ENCODE results near the gene ZBTB12.

Gene ZBTB12

GRCh38 chr6:31903957-31904356 is 2.1 kb upstream of the ZBTB12 start:
- no peak for DNase-seq (ENCODE audit: low read depth)
- H3K4me3 ChIP-seq (ENCODE audit: low read length): no peak overlapping the region
- TF ChIP-seq CTCF (IDR thresholded peaks at IDR 0.05; ENCODE audit: insufficient read depth, low read depth, low read length, missing control alignments): no peak

- peak overlapping the region; percentile 54 for H3K4me3 ChIP-seq (ENCODE audit: low read length)
- TF ChIP-seq CTCF (IDR thresholded peaks at IDR 0.05; ENCODE audit: insufficient read depth, low read depth, low read length, missing control alignments): no peak
- peak; percentile 38 for DNase-seq (ENCODE audit: low read depth)
Measured at GRCh38 chr6:31901415-31901952, 402 bp downstream of the ZBTB12 start.

DNA sequence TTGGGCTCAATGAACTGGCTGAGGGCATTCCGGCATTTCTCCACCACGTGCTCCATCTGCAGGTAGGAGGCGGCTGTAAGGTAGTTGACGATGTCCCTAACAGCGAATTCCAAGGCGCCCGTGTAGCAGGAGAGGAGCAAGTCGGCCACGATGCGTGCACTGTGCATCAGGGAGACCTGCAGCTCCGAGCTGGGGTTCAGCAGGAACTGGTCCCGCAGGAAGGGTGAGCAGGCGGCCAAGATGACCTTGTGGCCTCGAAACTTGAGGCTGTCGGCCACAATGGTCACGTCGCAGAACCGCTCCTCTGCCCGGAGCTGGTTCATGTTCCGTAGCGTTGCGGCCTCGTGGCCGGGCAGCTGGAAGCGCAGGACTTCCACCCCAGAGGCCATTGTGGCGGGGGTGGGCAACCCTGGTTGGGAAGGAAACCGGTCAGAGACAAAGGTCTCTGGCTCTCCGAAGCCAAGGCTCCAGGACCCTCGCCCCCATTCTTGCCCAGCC is 920 bp downstream of the ZBTB12 start:
- H3K4me3 ChIP-seq (ENCODE audit: low read length): peak overlapping the region; percentile 54
- peak; percentile 29 for DNase-seq (ENCODE audit: low read depth)
- TF ChIP-seq CTCF (IDR thresholded peaks at IDR 0.05; ENCODE audit: insufficient read depth, low read depth, low read length, missing control alignments): no peak

DNA sequence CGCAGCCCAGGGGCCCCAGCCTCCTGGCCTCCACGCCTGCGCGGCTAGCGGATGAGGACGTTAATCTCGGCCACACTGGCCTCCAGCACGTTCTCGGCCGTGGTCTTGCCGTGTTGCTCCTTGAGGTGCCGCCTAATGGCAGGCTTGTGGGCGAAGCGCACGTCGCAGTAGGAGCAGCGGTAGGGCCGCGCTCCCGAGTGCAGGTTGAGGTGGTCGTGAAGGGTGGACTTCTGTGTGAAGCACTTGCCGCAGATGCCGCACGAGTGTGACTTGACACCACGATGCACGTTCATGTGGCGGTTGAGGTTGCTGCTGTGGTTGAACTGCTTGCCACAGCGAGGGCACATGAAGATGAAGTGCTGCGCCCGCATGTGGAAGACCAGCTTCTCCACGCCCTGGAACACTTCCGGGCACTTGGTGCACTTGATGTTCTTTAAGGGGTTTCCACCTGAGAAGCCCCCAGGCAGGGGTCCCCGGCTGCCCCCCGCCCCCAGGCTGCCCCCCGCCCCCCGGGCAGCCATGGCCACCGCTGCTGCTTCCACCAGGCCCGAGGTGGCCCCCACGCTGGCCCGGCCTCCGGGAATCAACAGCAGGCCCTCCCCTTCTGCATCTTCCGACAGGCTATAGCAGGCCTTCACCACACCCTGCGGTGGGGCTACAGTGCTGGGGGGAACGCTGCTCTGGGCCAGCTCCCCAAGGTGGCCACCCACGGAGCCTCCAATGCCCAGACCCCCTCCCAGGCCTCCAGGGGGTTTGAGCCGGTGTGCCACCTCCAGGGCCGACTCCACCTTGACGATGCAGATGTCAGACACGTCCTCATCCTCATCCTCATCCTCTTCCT is 1.8 kb downstream of the ZBTB12 start:
- no peak for DNase-seq (ENCODE audit: low read depth)
- no peak overlapping the region for H3K4me3 ChIP-seq (ENCODE audit: low read length)
- no peak for TF ChIP-seq CTCF (IDR thresholded peaks at IDR 0.05; ENCODE audit: insufficient read depth, low read depth, low read length, missing control alignments)

DNA sequence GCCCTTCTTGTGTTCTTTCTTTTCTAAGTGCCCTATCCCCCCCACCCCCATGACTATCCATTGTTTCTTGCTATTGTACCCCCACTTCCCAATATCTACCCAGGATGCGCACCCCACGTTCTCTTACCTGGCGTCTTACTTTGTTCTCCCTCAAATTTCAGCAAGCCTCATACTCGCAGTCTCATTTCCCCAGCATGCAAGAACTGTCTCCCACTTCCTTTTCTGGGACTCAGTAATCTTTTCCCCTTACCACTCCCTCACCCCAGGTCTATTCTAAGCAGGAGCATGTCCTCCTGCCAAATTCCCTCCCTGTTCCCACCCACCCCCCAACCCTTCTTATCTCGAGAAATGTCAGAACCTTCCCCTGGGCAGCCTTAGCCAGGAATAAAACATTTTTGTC is 2.7 kb downstream of the ZBTB12 start:
- H3K4me3 ChIP-seq (ENCODE audit: low read length): no peak overlapping the region
- no peak for DNase-seq (ENCODE audit: low read depth)
- no peak for TF ChIP-seq CTCF (IDR thresholded peaks at IDR 0.05; ENCODE audit: insufficient read depth, low read depth, low read length, missing control alignments)

GRCh38 chr6:31898383-31899011 is 3.4 kb downstream of the ZBTB12 start:
- peak; percentile 79 for DNase-seq (ENCODE audit: low read depth)
- peak overlapping the region; percentile 90 for H3K4me3 ChIP-seq (ENCODE audit: low read length)
- TF ChIP-seq CTCF (IDR thresholded peaks at IDR 0.05; ENCODE audit: insufficient read depth, low read depth, low read length, missing control alignments): peak; percentile 18
